ENCODE data around the gene JUND. TPM values are rescaled to one million over a fixed set of nuclear protein-coding genes. Genes with fewer than 3 reads are reported as not detected.

The JUND gene
- total RNA-seq, 2 experiments from 2014 or later, result 1,827 to 1,976 TPM

GRCh38 chr19:18278521-18279265, 2.7 kb downstream of the JUND start:
- Mint-ChIP-seq H3K36me3 (ENCODE audit: low read depth) (peaks cover 56% of the 10 kb centered on the region), H3K4me1 (ENCODE audit: low read depth) (peaks cover 57% of the 10 kb centered on the region), H3K9me3 (peaks cover 2% of the 10 kb centered on the region), H3K27ac (peak overlapping the region; percentile 100), H3K4me3 (peak overlapping the region; percentile 99), H3K27me3 (peaks cover 9% of the 10 kb centered on the region)
- Histone ChIP-seq H3K4me1 (ENCODE audit: insufficient read depth, low read length) (peaks cover 76% of the 10 kb centered on the region), H3K9me3 (ENCODE audit: control insufficient read depth in 1 of 2, insufficient read depth in 1 of 2, low read length in 2 of 2) (no peaks in the 10 kb centered on the region), H3K27me3 (ENCODE audit: control insufficient read depth in 1 of 2, insufficient read depth in 2 of 2, low read length in 2 of 2) (no peaks in the 10 kb centered on the region), H3K36me3 (ENCODE audit: insufficient read depth, low read length) (peaks cover 38% of the 10 kb centered on the region), H3K27ac (ENCODE audit: low read depth in 1 of 2, low read length in 2 of 2) (peak overlapping the region; percentile 98 to 99), H3K4me3 (ENCODE audit: low read length) (peak overlapping the region; percentile 99)
- CTCF ChIA-PET, result interaction anchor here (1.0 to 6.6 kb wide), 22 partner anchors 9 to 419 kb away, joined by 3 to 340 read pairs (median 8); partner anchors contain the start of genes LSM4, MPV17L2, RPL18A and SSBP4
- peak; percentile 11 for TF ChIP-seq CTCF (IDR thresholded peaks at IDR 0.05)
- POLR2A ChIA-PET, result interaction anchor here (0.8 to 18.2 kb wide), 31 partner anchors 13 to 1203 kb away, joined by 3 to 761 read pairs (median 7); partner anchors contain the start of genes COPE, DDX49, HAUS8 and LSM4
- ATAC-seq (ENCODE audit: poor library complexity) (no peak), DNase-seq (peak in 11 of 14 experiments; percentile 29 to 79 (median 58))
- intact Hi-C loops (cut with DNase I, micrococcal nuclease), result loop anchor here (1.0 kb wide), 3 partner anchors 26 to 50 kb away; partner anchors contain the start of gene LSM4 (in 2 of the 2)

GRCh38 chr19:18274781-18275356, 6.6 kb downstream of the JUND start:
- ATAC-seq (ENCODE audit: poor library complexity), result no peak
- intact Hi-C loops (cut with DNase I, micrococcal nuclease), result no loop called here
- Histone ChIP-seq H3K9me3 (ENCODE audit: control insufficient read depth in 1 of 2, insufficient read depth in 1 of 2, low read length in 2 of 2) (peaks cover 0 to 4% of the 10 kb centered on the region in 2 experiments), H3K4me3 (ENCODE audit: low read length) (no peak overlapping the region), H3K27me3 (ENCODE audit: control insufficient read depth in 1 of 2, insufficient read depth in 2 of 2, low read length in 2 of 2) (no peaks in the 10 kb centered on the region), H3K27ac (ENCODE audit: low read depth in 1 of 2, low read length in 2 of 2) (no peak overlapping the region), H3K36me3 (ENCODE audit: insufficient read depth, low read length) (peaks cover 40% of the 10 kb centered on the region), H3K4me1 (ENCODE audit: insufficient read depth, low read length) (peaks cover 66% of the 10 kb centered on the region)
- peak in 4 of 14 experiments; percentile 24 to 79 (median 56) for DNase-seq
- Mint-ChIP-seq H3K4me3 (peak overlapping the region; percentile 73), H3K36me3 (ENCODE audit: low read depth) (peaks cover 54% of the 10 kb centered on the region), H3K9me3 (peaks cover 2% of the 10 kb centered on the region), H3K27ac (peak overlapping the region; percentile 77), H3K4me1 (ENCODE audit: low read depth) (peaks cover 53% of the 10 kb centered on the region), H3K27me3 (peaks cover 8% of the 10 kb centered on the region)
- ChIA-PET CTCF (no interaction called here), POLR2A (interaction anchor here (0.5 to 2.0 kb wide), 7 partner anchors 18 to 144 kb away, joined by 3 to 6 read pairs (median 4); partner anchors contain the start of genes LSM4 and SSBP4)
- no peak for TF ChIP-seq CTCF (IDR thresholded peaks at IDR 0.05)

GRCh38 chr19:18274219-18274780, 7.1 kb downstream of the JUND start, which contains the start of gene IQCN:
Gene IQCN (minus strand): TSS chr19:18274452. CDS start chr19:18269478, 4,974 bp downstream.
- DNase-seq (peak in 8 of 14 experiments; percentile 15 to 82 (median 48)), ATAC-seq (ENCODE audit: poor library complexity) (peak; percentile 36)
- POLR2A ChIA-PET, result interaction anchor here (0.7 to 1.9 kb wide), 4 partner anchors 48 to 114 kb away, joined by 3 to 7 read pairs (median 4); partner anchors contain the start of genes LSM4 and MPV17L2
- Mint-ChIP-seq H3K9me3 (no peaks in the 10 kb centered on the region), H3K27ac (peak within 1 kb of the TSS; percentile 77), H3K36me3 (ENCODE audit: low read depth) (peaks cover 49% of the 10 kb centered on the region), H3K4me1 (ENCODE audit: low read depth) (peaks cover 47% of the 10 kb centered on the region), H3K27me3 (peaks cover 3% of the 10 kb centered on the region), H3K4me3 (peak within 1 kb of the TSS; percentile 73)
- H3K9me3 ChIP-seq (ENCODE audit: control insufficient read depth in 1 of 2, insufficient read depth in 1 of 2, low read length in 2 of 2), result peaks cover 0 to 4% of the 10 kb centered on the region in 2 experiments
- peaks cover 40% of the 10 kb centered on the region for H3K36me3 ChIP-seq (ENCODE audit: insufficient read depth, low read length)
- TF ChIP-seq CTCF (IDR thresholded peaks at IDR 0.05), result no peak
- H3K4me3 ChIP-seq (ENCODE audit: low read length), result no peak within 1 kb of the TSS
- CTCF ChIA-PET, result no interaction called here
- H3K4me1 ChIP-seq (ENCODE audit: insufficient read depth, low read length), result peaks cover 61% of the 10 kb centered on the region
- intact Hi-C loops (cut with DNase I, micrococcal nuclease), result no loop called here
- H3K27me3 ChIP-seq (ENCODE audit: control insufficient read depth in 1 of 2, insufficient read depth in 2 of 2, low read length in 2 of 2), result no peaks in the 10 kb centered on the region
- H3K27ac ChIP-seq (ENCODE audit: low read depth in 1 of 2, low read length in 2 of 2), result no peak within 1 kb of the TSS
